IMR-90 (cell line): ENCODE data around the gene GCDH. TPM values are rescaled to one million over a fixed set of nuclear protein-coding genes. Genes with fewer than 3 reads are reported as not detected.

Experiments used
- ATAC-seq: fragments of 200-7000 bp; cut with Tn5 transposase; 2 replicates; pipeline ENCODE4 v1.9.1; 2020; ENCODE audit warnings: low read depth, mild to moderate bottlenecking, moderate library complexity
- BruUV-seq: library from RNA; stranded (reverse); fragments of 400-500 nt; replicated peaks from 2 replicates; lab custom pipeline; 2021; lab: Mats Ljungman, UMichigan
- CTCF ChIA-PET: fragments of 300-600 bp; formaldehyde crosslinking; extraction: SDS; loops from one replicate; lab custom pipeline; 2021; ENCODE audit warnings: antibody characterized with exemption; lab: Yijun Ruan, JAX
- POLR2A ChIA-PET: fragments of 300-600 bp; sonication (Branson Sonifier 250); formaldehyde crosslinking; loops from one replicate; lab custom pipeline; 2022; ENCODE audit warnings: antibody characterized with exemption; ENCODE audit not compliant: unreplicated experiment; lab: Charles Lee
- DNase-seq: peaks from one replicate; pipeline ENCODE4 v3.0.0; 2013
- H2AFZ ChIP-seq: replicated peaks from 2 replicates; pipeline ENCODE3; 2013; ENCODE audit warnings: low read length, mild to moderate bottlenecking; ENCODE audit not compliant: poor library complexity
- H2AK5ac ChIP-seq: 2 replicates; pipeline ENCODE4 v1.6.1; 2013; ENCODE audit warnings: low read depth, low read length, inconsistent platforms
- H2AK9ac ChIP-seq: replicated peaks from 2 replicates; pipeline ENCODE3; 2013; ENCODE audit warnings: mild to moderate bottlenecking, low read depth, low read length, moderate library complexity; ENCODE audit not compliant: poor library complexity
- H2BK120ac ChIP-seq: 2 replicates; pipeline ENCODE4 v1.6.1; 2013; ENCODE audit warnings: low read depth, low read length, inconsistent platforms
- H2BK15ac ChIP-seq: 3 replicates; pipeline ENCODE4 v1.6.1; 2013; ENCODE audit warnings: low read depth, low read length, inconsistent platforms
- H2BK20ac ChIP-seq: 2 replicates; pipeline ENCODE4 v1.6.1; 2013; ENCODE audit warnings: low read depth, mild to moderate bottlenecking, inconsistent platforms, low read length, moderate library complexity
- H2BK5ac ChIP-seq: 2 replicates; pipeline ENCODE4 v1.6.1; 2013; ENCODE audit warnings: mild to moderate bottlenecking, low read depth, low read length, inconsistent platforms; ENCODE audit not compliant: poor library complexity, severe bottlenecking
- H3K14ac ChIP-seq: replicated peaks from 2 replicates; pipeline ENCODE4 v1.6.1; 2013; ENCODE audit warnings: low read depth, low read length, inconsistent platforms
- H3K18ac ChIP-seq: 2 replicates; pipeline ENCODE4 v1.6.1; 2013; ENCODE audit warnings: low read depth, low read length, control low read depth
- H3K23ac ChIP-seq: 2 replicates; pipeline ENCODE4 v1.6.1; 2013; ENCODE audit warnings: low read depth, low read length, inconsistent platforms
- H3K27ac ChIP-seq: 2 replicates; pipeline ENCODE4 v1.5.1; 2013; ENCODE audit warnings: mild to moderate bottlenecking, control low read depth, low read length; ENCODE audit not compliant: insufficient read depth
- H3K27me3 ChIP-seq: 2 replicates; pipeline ENCODE4 v1.6.1; 2013; ENCODE audit warnings: low read length; ENCODE audit not compliant: control insufficient read depth, insufficient read depth
- H3K36me3 ChIP-seq: 2 replicates; pipeline ENCODE4 v1.6.1; 2013; ENCODE audit warnings: low read length, mixed read lengths; ENCODE audit not compliant: control insufficient read depth, insufficient read depth
- H3K4ac ChIP-seq: 2 replicates; pipeline ENCODE4 v1.6.1; 2013; ENCODE audit warnings: low read depth, low read length, inconsistent platforms
- H3K4me1 ChIP-seq: 2 replicates; pipeline ENCODE4 v1.6.1; 2013; ENCODE audit warnings: low read length, mixed read lengths; ENCODE audit not compliant: control insufficient read depth, insufficient read depth
- H3K4me2 ChIP-seq: 2 replicates; pipeline ENCODE4 v1.6.1; 2013; ENCODE audit warnings: low read depth, mild to moderate bottlenecking, control low read depth, low read length, moderate library complexity
- H3K4me3 ChIP-seq: 2 replicates; pipeline ENCODE4 v1.5.1; 2013; ENCODE audit warnings: low read depth, mild to moderate bottlenecking, control low read depth, low read length, moderate library complexity; ENCODE audit not compliant: insufficient read depth
- H3K56ac ChIP-seq: 2 replicates; pipeline ENCODE4 v1.6.1; 2013; ENCODE audit warnings: low read length, inconsistent platforms; ENCODE audit not compliant: insufficient read depth; ENCODE audit errors: extremely low read depth
- H3K79me1 ChIP-seq, 2 experiments: 2 replicates each; pipeline ENCODE4 v1.6.1; 2013; ENCODE audit warnings: low read length in 2 of 2, inconsistent platforms in 1 of 2, low read depth in 1 of 2
- H3K9ac ChIP-seq: 2 replicates; pipeline ENCODE4 v1.6.1; 2013; ENCODE audit warnings: low read depth, low read length, control low read depth
- H3K9me1 ChIP-seq: 2 replicates; pipeline ENCODE4 v1.6.1; 2013; ENCODE audit warnings: low read length, inconsistent platforms; ENCODE audit not compliant: insufficient read depth
- H3K9me3 ChIP-seq: 2 replicates; pipeline ENCODE4 v1.6.1; 2013; ENCODE audit warnings: low read length; ENCODE audit not compliant: control insufficient read depth, insufficient read depth
- H4K20me1 ChIP-seq: 2 replicates; pipeline ENCODE4 v1.6.1; 2013; ENCODE audit warnings: low read length, inconsistent platforms; ENCODE audit not compliant: insufficient read depth
- H4K5ac ChIP-seq: 2 replicates; pipeline ENCODE4 v1.6.1; 2013; ENCODE audit warnings: mild to moderate bottlenecking, low read depth, low read length, control low read depth
- H4K8ac ChIP-seq, 2 experiments: 2 replicates each; pipeline ENCODE4 v1.6.1; 2013; ENCODE audit warnings: low read depth in 2 of 2, low read length in 2 of 2, control low read depth in 1 of 2, inconsistent platforms in 1 of 2
- H4K91ac ChIP-seq: 2 replicates; pipeline ENCODE4 v1.6.1; 2013; ENCODE audit warnings: low read depth, low read length, inconsistent platforms; ENCODE audit not compliant: insufficient read depth
- CEBPB ChIP-seq: IDR thresholded peaks from 2 replicates; pipeline ENCODE4 v1.6.1; 2012; ENCODE audit warnings: low read depth, low read length, improper control_type of control experiment
- MXI1 ChIP-seq: IDR thresholded peaks from 2 replicates; pipeline ENCODE4 v1.6.1; 2012; ENCODE audit warnings: low read depth, mild to moderate bottlenecking, low read length, moderate library complexity, borderline replicate concordance
- RFX5 ChIP-seq: IDR thresholded peaks from 2 replicates; pipeline ENCODE4 v1.8.0; 2012; ENCODE audit warnings: low read depth, mild to moderate bottlenecking, low read length, moderate library complexity
- USF2 ChIP-seq: fragments of 150-350 bp; IDR thresholded peaks from 2 replicates; pipeline ENCODE4 v1.6.1; 2017; ENCODE audit warnings: mild to moderate bottlenecking, antibody characterized with exemption, low read length, low read depth
- WGBS, 2 experiments: methylation state at CpG; one replicate each; pipeline versions ENCODE4 v1.1.5 to v1.1.7; 2013; ENCODE audit warnings: missing lambda C conversion rate in 2 of 2; ENCODE audit not compliant: insufficient read length in 1 of 2; ENCODE audit errors: extremely low coverage in 2 of 2; 5-methylcytosine and 5-hydroxymethylcytosine counted together
- dilution Hi-C: fragments of 300-500 bp; cut with HindIII; formaldehyde crosslinking; loops from one replicate; pipeline ENCODE4 v1.14.3; 2018; ENCODE audit warnings: low sequenced_read_pairs; ENCODE audit not compliant: unreplicated experiment
- in situ Hi-C: fragments of 300-500 bp; cut with MboI; formaldehyde crosslinking; loops from 3 replicates; pipeline ENCODE4 v1.14.3; 2019; ENCODE audit warnings: low sequenced_read_pairs, inconsistent platforms, mixed read lengths
- intact Hi-C: fragments of 100-400 bp; cut with micrococcal nuclease; formaldehyde crosslinking; loops from 2 replicates; pipeline ENCODE4 v1.10.0; 2022
- polyA plus RNA-seq, 3 experiments: library from polyadenylated mRNA; depleted of rRNA; stranded (reverse); fragments of >200 nt; gene quantifications; 2 replicates each; pipeline ENCODE4 v1.2.3, GENCODE V29; 2012; ENCODE audit warnings: low replicate concordance in 1 of 3
- total RNA-seq: library from RNA; depleted of rRNA; stranded (reverse); fragments of >200 nt; gene quantifications from 2 replicates; pipeline ENCODE4 v1.2.3, GENCODE V29; 2012

GCDH gene
- total and polyA plus RNA-seq, 2 of the 4 experiments (the other 2 are of a cell fraction), result 27.7 to 41.6 TPM

- H3K4ac ChIP-seq, result peak within 1 kb of the TSS; percentile 43; the same call in 1 of the 2 replicates
- peak within 1 kb of the TSS; percentile 61 for H3K4me3 ChIP-seq
- DNase-seq, result peak; percentile 87
- peaks cover 5% of the 10 kb centered on the region; the same call in 1 of the 2 replicates for H3K9me1 ChIP-seq
- H2AK5ac ChIP-seq, result no peak within 1 kb of the TSS
- H3K18ac ChIP-seq, result no peak within 1 kb of the TSS
- intact Hi-C loops (no loop called here), dilution Hi-C loops (no loop called here), in situ Hi-C loops (no loop called here)
- peak within 1 kb of the TSS; percentile 28 to 66; a peak in 2 of 4 replicates for H4K8ac ChIP-seq
- H2BK20ac ChIP-seq, result no peak within 1 kb of the TSS
- peak within 1 kb of the TSS; percentile 21; the same call in 1 of the 2 replicates for H3K56ac ChIP-seq
- CTCF ChIA-PET, result interaction anchor here (1.7 kb wide), 1 partner anchor 84 kb away, joined by 8 read pairs; no protein-coding TSS in a partner anchor
- peaks cover 22% of the 10 kb centered on the region for H3K27me3 ChIP-seq
- H3K9ac ChIP-seq, result peak within 1 kb of the TSS; percentile 36
- peak within 1 kb of the TSS; percentile 99 for H2AFZ ChIP-seq
- H4K91ac ChIP-seq, result no peak within 1 kb of the TSS
- H3K27ac ChIP-seq, result peak within 1 kb of the TSS; percentile 2; the same call in 1 of the 2 replicates
- WGBS, 2 experiments, result 0% methylated on average over 16 of the region's 38 CpGs; no CpG with 5 or more reads in 1 of the 2 experiments
- POLR2A ChIA-PET, result interaction anchor here (0.6 kb wide), 1 partner anchor 62 kb away, joined by 6 read pairs; no protein-coding TSS in a partner anchor
- TSS peak; percentile 89 for BruUV-seq
- H4K20me1 ChIP-seq, result no peaks in the 10 kb centered on the region
- H2BK15ac ChIP-seq, result no peak within 1 kb of the TSS
- H3K36me3 ChIP-seq, result peaks cover 8% of the 10 kb centered on the region; the same call in 1 of the 2 replicates
- peaks cover 13% of the 10 kb centered on the region for H3K9me3 ChIP-seq
- H2BK5ac ChIP-seq, result no peak within 1 kb of the TSS
- H3K79me1 ChIP-seq, result peaks cover 0 to 7% of the 10 kb centered on the region in 2 experiments; a peak in 1 of 4 replicates
- H2BK120ac ChIP-seq, result no peak within 1 kb of the TSS
- TF ChIP-seq RFX5, result peak; percentile 80
- TF ChIP-seq USF2, result peak; percentile 52
- TF ChIP-seq MXI1, result no peak
- 0 out of 2 replicates have a peak, but pooled peaks have one; percentile 26 for TF ChIP-seq CEBPB
- H3K14ac ChIP-seq, result peak within 1 kb of the TSS; percentile 7
- peak within 1 kb of the TSS; percentile 80 for H2AK9ac ChIP-seq
- peak; percentile 96 for ATAC-seq
- H4K5ac ChIP-seq, result no peak within 1 kb of the TSS
- peaks cover 5% of the 10 kb centered on the region; the same call in 1 of the 2 replicates for H3K4me1 ChIP-seq
- H3K4me2 ChIP-seq, result peak within 1 kb of the TSS; percentile 81
- H3K23ac ChIP-seq, result no peak within 1 kb of the TSS; the same call in 1 of the 2 replicates
These were observed 9.7 kb upstream of the GCDH start, which contains the start of gene DNASE2 for GRCh38 chr19:12881172-12881808. Gene DNASE2, minus strand, starts transcription at chr19:12881449. Its CDS starts 74 bp downstream, at chr19:12881375.
